Fibroblast of lung (primary cell): ENCODE data around the gene TMEM116. TPM values are rescaled to one million over a fixed set of nuclear protein-coding genes. Genes with fewer than 3 reads are reported as not detected.

Experiments used
- DNase-seq, 2 donors: peaks; one replicate each; pipeline versions ENCODE4 v3.0.0 to v3.0.0-alpha.2; 2010; ENCODE audit warnings: low read depth in 2 of 2
- H2AFZ ChIP-seq: 2 replicates; pipeline ENCODE4 v1.5.1; 2012; ENCODE audit warnings: low read length, control low read depth, inconsistent platforms
- H3K27ac ChIP-seq: 2 replicates; pipeline ENCODE4 v1.5.1; 2011; ENCODE audit warnings: low read length, control low read depth; ENCODE audit not compliant: insufficient read depth
- H3K27me3 ChIP-seq: 2 replicates; pipeline ENCODE4 v1.5.1; 2011; ENCODE audit warnings: mild to moderate bottlenecking, low read length; ENCODE audit not compliant: control insufficient read depth, insufficient read depth
- H3K36me3 ChIP-seq: 2 replicates; pipeline ENCODE4 v1.5.1; 2011; ENCODE audit warnings: low read length; ENCODE audit not compliant: control insufficient read depth, insufficient read depth
- H3K4me1 ChIP-seq: 2 replicates; pipeline ENCODE4 v1.5.1; 2011; ENCODE audit warnings: low read length; ENCODE audit not compliant: control insufficient read depth, insufficient read depth; ENCODE audit errors: extremely low read depth
- H3K4me2 ChIP-seq: 2 replicates; pipeline ENCODE4 v1.5.1; 2011; ENCODE audit warnings: low read length, control low read depth; ENCODE audit not compliant: insufficient read depth; ENCODE audit errors: extremely low read depth
- H3K4me3 ChIP-seq, 4 experiments: fragments of 200-600 bp in 1 of 4; sonication (generic) in 1 of 4; replicated peaks in 1 of 4; 2 replicates each; pipeline ENCODE4 v1.5.1; 2011 to 2016; ENCODE audit warnings: low read length in 4 of 4, low read depth in 3 of 4, mild to moderate bottlenecking in 3 of 4, control low read depth in 2 of 4, inconsistent platforms in 1 of 4, mixed read lengths in 1 of 4; ENCODE audit not compliant: insufficient read depth in 1 of 4; ENCODE audit errors: control extremely low read depth in 1 of 4
- H3K79me2 ChIP-seq: 2 replicates; pipeline ENCODE4 v1.5.1; 2012; ENCODE audit warnings: mild to moderate bottlenecking, low read length, inconsistent platforms; ENCODE audit not compliant: control insufficient read depth, insufficient read depth
- H3K9ac ChIP-seq: 2 replicates; pipeline ENCODE4 v1.5.1; 2011; ENCODE audit warnings: mild to moderate bottlenecking, low read length, control low read depth; ENCODE audit not compliant: insufficient read depth
- H3K9me3 ChIP-seq: 2 replicates; pipeline ENCODE4 v1.5.1; 2012; ENCODE audit warnings: low read depth, low read length; ENCODE audit not compliant: control insufficient read depth, insufficient read depth
- H4K20me1 ChIP-seq: 2 replicates; pipeline ENCODE4 v1.5.1; 2011; ENCODE audit warnings: low read length; ENCODE audit not compliant: control insufficient read depth, insufficient read depth; ENCODE audit errors: extremely low read depth
- CTCF ChIP-seq, 2 donors: IDR thresholded peaks in 1 of 2; conservative IDR thresholded peaks in 1 of 2; 1 replicate in 1 of 2; 2 replicates in 1 of 2; pipeline ENCODE4 v1.5.1; 2011 to 2012; ENCODE audit warnings: low read length in 2 of 2, control low read depth in 1 of 2, inconsistent platforms in 1 of 2, low read depth in 1 of 2, mild to moderate bottlenecking in 1 of 2
- EZH2 ChIP-seq: IDR thresholded peaks from 2 replicates; pipeline ENCODE4 v1.5.1; 2012; ENCODE audit warnings: low read length, control low read depth, mild to moderate bottlenecking; ENCODE audit errors: missing control alignments
- polyA plus RNA-seq, 2 donors: library from polyadenylated mRNA; depleted of rRNA in 1 of 2; stranded (reverse) in 1 of 2; unstranded in 1 of 2; fragments of >200 nt; gene quantifications; 2 replicates each; pipeline ENCODE4 v1.2.1, GENCODE V29; 2011 to 2012; ENCODE audit warnings: missing spikeins in 1 of 2
- total RNA-seq: library from RNA; depleted of rRNA; stranded (reverse); fragments of >200 nt; gene quantifications from 2 replicates; pipeline ENCODE4 v1.2.1, GENCODE V29; 2014

The TMEM116 gene
- total and polyA plus RNA-seq, 2 donors (not counting 1 experiment from before 2014, with no cell fraction given) = 7.8 to 21.8 TPM

DNA sequence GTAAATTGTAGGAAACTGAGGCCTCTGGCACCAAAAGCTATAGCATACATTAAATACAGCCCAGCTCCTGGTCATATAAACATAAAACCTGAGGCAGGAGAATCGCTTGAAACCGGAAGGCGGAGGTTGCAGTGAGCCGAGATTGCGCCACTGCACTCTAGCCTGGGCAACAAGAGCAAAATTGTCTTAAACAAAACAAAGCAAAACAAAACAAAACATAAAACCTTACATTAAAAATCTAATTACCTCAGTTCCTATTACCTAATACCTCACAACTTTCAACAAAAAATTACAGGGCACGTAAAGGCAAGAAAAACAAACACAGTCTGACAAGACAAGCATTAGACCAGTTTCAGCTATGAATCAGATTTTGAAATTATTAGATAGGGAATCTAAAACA, 36.7 kb downstream of the TMEM116 start:
- Histone ChIP-seq H3K9ac (no peak overlapping the region), H3K4me2 (no peak overlapping the region), H3K9me3 (no peaks in the 10 kb centered on the region), H3K27ac (no peak overlapping the region), H4K20me1 (no peaks in the 10 kb centered on the region), H3K27me3 (no peaks in the 10 kb centered on the region), H3K4me1 (no peaks in the 10 kb centered on the region), H3K4me3 (no peak overlapping the region), H3K79me2 (no peaks in the 10 kb centered on the region), H3K36me3 (no peaks in the 10 kb centered on the region), H2AFZ (no peak overlapping the region)
- DNase-seq = no peak
- no peak for TF ChIP-seq EZH2
- TF ChIP-seq CTCF (conservative IDR thresholded peaks at IDR 0.05 in 1 of 2, IDR thresholded peaks at IDR 0.05 in 1 of 2; ENCODE audit: low read depth in 1 of 2, low read length in 2 of 2) = no peak

DNA sequence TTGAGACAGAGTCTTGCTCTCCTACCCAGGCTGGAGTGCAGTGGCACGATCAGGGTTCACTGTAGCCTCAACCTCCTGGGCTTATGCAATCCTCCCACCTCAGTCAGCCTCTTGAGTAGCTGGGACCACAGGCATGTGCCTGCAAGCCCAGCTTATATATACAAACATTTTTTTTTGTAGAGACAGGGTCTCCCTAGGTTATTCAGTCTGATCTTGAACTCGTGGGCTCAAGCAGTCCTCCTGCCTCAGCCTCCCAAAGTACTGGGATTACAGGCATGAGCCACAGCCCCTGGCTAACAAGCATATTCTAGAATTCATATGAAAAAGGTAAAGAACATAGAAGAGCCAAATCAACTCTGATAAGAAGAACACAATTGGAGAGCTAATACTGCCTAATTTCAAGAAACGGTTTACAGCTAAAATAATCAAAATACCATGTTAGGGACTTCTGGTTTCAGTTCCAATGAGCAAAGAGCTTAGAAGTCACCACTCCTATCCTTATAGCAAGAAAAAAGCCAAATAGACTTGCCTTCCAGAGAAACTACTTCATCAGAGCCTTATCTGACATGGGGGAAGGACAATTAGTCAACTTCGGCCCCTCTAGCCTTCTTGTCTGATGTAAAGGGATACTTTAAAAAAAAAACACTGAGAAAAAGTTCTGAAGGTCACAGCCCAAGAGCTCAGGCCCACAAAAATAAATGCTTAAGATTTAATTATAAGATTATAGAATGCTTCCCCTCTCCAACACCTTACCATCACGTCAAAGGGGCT, 37.6 kb downstream of the TMEM116 start:
- no peak overlapping the region for H3K4me2 ChIP-seq
- no peaks in the 10 kb centered on the region for H4K20me1 ChIP-seq
- DNase-seq = peak; percentile 23 to 42
- H3K79me2 ChIP-seq = no peaks in the 10 kb centered on the region
- TF ChIP-seq EZH2 (no peak), CTCF (conservative IDR thresholded peaks at IDR 0.05 in 1 of 2, IDR thresholded peaks at IDR 0.05 in 1 of 2; ENCODE audit: low read depth in 1 of 2, low read length in 2 of 2) (no peak)
- no peaks in the 10 kb centered on the region for H3K27me3 ChIP-seq
- H3K27ac ChIP-seq = no peak overlapping the region
- H3K36me3 ChIP-seq = no peaks in the 10 kb centered on the region
- no peak overlapping the region for H3K4me3 ChIP-seq
- no peak overlapping the region for H3K9ac ChIP-seq
- no peaks in the 10 kb centered on the region for H3K9me3 ChIP-seq
- no peaks in the 10 kb centered on the region for H3K4me1 ChIP-seq
- H2AFZ ChIP-seq = no peak overlapping the region

DNA sequence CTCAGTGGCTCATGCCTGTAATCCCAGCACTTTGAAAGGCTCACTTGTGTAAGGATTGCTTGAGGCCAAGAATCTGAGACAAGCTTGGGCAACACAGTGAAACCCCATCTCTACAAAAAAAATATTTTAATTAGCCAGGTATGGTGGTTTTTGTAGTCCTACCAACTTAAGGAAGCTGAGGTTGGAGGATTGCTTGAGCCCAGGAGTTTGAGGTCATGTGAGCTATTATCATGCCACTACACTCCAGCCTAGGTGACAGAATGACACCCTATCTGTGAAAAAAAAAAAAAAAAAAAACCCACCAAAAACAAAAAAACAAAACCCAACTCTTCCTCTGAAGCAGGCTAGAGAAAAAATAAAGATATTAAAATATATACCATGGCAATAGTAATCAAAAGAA, 41.2 kb downstream of the TMEM116 start:
- H3K36me3 ChIP-seq = no peaks in the 10 kb centered on the region
- H3K9me3 ChIP-seq = no peaks in the 10 kb centered on the region
- no peaks in the 10 kb centered on the region for H4K20me1 ChIP-seq
- no peaks in the 10 kb centered on the region for H3K27me3 ChIP-seq
- H2AFZ ChIP-seq = no peak overlapping the region
- H3K27ac ChIP-seq = no peak overlapping the region
- DNase-seq = no peak
- no peak overlapping the region for H3K4me2 ChIP-seq
- no peaks in the 10 kb centered on the region for H3K4me1 ChIP-seq
- no peak overlapping the region for H3K9ac ChIP-seq
- H3K4me3 ChIP-seq = no peak overlapping the region
- TF ChIP-seq CTCF (conservative IDR thresholded peaks at IDR 0.05 in 1 of 2, IDR thresholded peaks at IDR 0.05 in 1 of 2; ENCODE audit: low read depth in 1 of 2, low read length in 2 of 2) (no peak), EZH2 (no peak)
- no peaks in the 10 kb centered on the region for H3K79me2 ChIP-seq
